ENCODE data around the gene ZXDC. TPM values are rescaled to one million over a fixed set of nuclear protein-coding genes. Genes with fewer than 3 reads are reported as not detected.

The ZXDC gene
- total RNA-seq, 1 donor from 2014 or later: 28.1 TPM

DNA sequence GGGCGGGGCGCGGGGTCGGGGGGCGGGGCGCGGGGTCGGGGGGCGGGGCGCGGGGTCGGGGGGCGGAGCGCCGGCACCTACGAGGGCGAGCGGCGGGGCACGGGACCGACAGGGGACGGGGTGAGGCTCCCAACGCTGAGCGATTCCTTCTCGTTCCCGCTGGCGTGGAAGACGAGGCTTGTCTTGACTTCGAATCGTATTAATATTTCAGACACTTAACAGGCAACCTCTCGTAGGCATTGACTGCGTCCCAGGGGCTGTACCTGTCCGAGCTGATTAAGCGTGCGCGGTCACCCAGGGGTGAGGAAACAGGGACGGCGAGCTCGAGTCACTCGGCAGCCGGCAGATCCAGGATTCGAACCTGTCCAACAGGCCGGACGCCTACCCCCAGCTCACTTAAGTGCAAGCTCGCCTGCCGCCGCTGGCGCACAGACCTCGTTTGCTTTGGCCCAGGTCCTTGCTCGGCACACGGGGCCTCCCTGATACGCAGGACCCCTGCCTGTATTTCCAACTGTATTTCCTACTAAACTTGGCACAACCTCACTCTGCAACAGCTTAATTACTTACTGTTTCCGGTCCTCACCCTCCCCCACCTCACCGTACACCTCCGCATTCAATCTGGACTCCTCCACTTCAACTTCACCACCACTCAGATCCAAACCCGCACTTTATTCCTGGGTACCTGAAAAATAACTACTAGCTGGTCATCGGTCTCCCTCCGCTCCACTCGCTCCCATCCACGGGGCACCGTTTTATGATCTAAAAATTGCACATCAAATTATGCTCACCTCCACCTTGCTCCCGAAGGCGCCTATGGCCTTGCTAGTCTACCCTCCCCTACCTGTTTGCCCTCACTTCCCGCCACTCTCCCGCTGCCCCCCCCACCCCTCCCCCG, 722 bp upstream of the ZXDC start:
- intact Hi-C loops (cut with micrococcal nuclease): loop anchor here (2.0 to 5.0 kb wide), 3 partner anchors 228 to 1576 kb away; partner anchors contain the start of genes CHCHD6, SEC61A1 and SLC41A3

DNA sequence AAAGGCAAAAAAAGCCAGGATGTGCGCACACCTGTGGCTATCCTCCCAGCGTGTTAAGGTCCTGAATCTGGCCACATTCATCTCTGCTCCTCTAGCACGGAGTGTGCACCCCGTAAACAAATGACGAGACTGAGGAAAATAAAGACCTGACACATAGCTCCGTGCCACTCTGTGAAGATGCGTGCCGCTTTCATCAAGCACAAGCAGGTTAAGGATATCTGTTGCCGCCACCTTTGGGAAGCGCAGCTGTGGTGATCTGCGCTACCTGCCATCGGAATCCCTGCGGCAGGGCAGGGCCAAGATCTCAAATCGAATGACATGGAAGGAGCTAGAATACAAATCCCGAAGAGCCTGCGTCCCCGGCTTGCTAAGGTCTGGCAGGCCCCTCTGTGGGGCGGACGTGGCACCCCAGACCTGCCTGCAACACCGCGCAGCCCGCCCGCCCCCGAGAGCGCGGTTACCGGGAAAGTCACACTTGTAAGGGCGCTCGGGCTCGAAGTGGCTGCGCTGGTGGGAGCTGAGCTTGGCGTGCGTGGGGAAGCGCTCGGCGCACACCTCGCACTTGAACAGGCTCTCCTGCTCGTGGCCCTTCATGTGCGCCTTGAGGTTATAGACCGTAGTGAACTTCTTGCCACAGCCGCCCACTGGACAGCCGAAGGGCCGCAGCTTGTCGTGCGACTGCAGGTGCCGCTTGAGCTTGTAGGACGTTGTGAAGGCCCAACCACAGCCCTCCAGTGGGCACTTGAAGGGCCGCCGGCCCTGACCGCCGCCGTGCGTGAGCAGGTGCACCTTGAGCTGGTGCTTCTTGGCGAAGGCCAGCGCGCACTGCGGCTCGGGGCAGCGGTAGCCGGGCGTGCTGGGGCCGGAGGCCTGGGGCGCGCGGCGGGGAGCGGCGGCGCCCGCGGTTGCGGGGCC, 936 bp downstream of the ZXDC start:
- intact Hi-C loops (cut with micrococcal nuclease): loop anchor here (1.0 to 5.0 kb wide), 5 partner anchors 118 to 1578 kb away; partner anchors contain the start of genes KLF15, SEC61A1 and SLC41A3

GRCh38 chr3:126473292-126474168, 2.2 kb downstream of the ZXDC start:
- intact Hi-C loops (cut with micrococcal nuclease): loop anchor here (2.0 kb wide), 1 partner anchor 117 kb away; the partner anchor contains the start of gene KLF15

DNA sequence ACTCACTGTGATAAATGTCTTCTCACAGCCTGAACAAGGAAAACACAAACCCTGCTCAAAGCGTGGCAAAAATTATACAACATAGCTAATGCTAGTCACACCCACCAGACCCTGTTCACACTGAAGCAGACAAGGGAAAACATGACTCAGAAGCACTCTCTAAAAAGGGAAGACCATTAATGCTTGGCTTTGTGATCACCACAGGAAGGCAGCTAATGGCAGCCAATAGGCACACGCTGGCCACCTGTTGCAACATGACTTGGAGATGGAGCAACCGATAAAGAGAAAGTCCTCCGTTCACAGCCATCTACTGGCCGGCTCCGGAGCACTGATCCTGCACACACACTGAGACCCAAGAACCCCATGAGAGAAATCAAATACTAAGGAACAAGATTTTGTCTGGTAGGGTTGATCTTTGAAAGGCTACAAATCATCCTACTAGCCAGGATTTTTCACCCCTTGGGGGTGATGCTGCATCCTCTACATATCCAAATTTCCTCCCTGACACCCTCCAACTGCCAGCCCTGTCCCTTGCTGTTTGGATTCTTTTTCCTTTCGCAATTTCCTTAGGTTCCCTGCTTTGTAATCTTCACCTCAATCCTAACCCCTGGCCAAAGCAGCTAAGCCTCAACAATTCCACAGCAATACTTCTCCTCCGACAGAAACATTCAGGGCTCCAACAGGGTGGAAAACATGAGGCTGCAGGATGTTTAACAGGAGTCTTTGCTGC, 3.2 kb downstream of the ZXDC start:
- intact Hi-C loops (cut with micrococcal nuclease): no loop called here

- intact Hi-C loops (cut with micrococcal nuclease): no loop called here
Measured at GRCh38 chr3:126469479-126469878, 6.2 kb downstream of the ZXDC start.

DNA sequence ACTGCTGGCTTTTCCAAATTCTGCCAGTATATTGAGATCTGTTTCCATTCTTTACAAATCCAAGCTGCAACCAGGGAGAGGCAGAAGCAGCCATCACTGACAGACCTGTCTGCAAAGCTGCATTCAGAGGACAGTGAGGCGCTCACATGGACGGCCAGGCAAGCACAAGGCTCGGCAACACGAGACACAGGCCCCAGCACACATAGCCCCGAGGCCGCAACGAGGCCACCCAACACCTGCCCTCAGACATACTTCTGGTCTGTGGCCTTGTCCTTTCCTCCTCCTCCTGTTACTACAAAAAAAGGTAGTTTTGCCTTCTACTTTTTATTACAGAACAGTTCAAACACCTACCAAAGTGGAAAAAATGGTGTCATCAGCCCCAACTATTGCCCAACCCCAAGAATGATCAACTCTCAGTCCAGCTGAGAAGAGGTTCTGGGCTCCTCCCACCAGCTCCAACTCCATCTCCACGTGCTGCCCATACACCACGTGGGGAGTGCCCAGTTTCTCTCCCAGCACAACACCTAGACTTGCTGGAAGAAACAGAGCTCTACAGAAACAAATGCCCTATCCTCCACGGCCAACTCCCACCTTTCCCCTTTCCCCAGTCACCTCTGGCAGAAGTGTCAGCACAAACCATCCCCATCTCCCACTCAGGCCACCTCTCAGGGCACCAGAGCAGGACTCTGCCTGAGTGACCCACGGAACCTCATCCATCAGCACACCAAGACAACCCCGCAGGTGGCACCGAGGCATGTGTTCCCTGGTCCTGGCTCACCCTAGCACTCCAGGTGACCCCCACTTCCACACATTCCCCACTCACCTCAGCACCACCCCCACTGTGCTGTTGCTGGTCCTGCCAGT, 7.4 kb downstream of the ZXDC start:
- intact Hi-C loops (cut with micrococcal nuclease): no loop called here

GRCh38 chr3:126467611-126467955, 8.1 kb downstream of the ZXDC start:
- intact Hi-C loops (cut with micrococcal nuclease): no loop called here

DNA sequence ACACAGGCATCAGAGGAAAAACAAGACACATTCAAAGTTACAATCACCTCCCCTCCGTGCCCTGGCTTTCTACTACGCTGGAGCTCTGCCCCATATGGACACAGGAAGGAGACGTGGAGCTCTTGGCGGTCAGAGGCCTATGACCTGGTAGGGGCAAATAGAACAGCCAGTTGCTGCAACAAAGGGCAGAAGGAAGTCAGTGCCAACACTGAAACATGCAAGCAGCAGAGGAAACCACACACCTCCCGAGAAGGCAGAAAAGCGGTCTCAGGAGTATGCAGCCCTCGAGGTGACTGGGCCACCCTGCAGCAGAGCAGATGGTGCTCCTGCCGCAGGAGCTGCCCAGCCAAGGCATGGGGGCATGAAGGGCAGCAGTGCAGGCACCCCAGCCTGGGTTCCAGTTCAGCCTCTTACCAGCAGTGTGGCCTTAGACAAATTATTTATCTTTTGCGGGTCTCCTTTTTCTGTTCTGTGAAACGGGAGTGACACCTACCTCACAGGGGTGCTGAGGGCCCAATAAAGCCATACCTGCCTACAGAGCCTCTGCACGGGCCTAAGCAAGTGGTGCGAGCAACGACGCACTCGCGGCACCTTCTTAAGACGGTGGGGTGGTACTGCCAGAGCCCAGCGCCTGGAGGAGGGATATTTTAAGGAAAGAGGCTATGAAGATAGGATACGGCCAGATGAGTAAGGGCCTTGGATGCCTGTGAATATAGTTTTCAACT, 8.6 kb downstream of the ZXDC start:
- intact Hi-C loops (cut with micrococcal nuclease): no loop called here

DNA sequence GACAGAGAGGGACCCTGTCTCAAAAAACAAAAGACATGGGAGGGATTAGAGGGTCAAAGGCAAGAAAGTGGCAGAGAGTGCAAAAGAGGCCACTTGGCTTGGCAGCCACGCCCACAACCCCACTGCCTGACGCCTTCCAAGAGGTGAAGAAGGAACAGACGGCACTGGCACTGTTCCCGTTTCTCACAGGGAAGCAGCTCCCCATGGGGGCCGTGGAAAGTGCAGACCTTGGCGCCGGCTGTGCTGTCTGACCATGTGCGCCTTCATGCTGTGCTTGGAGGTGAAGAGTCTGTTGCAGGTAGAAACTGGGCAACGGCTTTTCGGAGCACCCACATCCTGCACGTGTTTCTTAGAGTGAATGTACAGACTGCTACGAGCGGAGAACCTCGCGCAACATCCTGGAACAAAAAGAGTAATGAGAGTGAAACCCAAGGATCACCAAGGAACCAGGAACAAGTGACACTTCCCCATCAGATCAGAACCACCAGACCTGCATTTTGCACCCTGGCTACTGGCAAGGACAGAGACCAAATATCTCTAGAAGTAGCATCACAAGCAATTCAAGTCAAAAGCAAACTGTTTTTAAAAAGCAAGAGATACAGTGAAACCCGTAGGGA, 9.7 kb downstream of the ZXDC start:
- intact Hi-C loops (cut with micrococcal nuclease): no loop called here

- intact Hi-C loops (cut with micrococcal nuclease): no loop called here
Measured at GRCh38 chr3:126464997-126465396, 10.7 kb downstream of the ZXDC start.

DNA sequence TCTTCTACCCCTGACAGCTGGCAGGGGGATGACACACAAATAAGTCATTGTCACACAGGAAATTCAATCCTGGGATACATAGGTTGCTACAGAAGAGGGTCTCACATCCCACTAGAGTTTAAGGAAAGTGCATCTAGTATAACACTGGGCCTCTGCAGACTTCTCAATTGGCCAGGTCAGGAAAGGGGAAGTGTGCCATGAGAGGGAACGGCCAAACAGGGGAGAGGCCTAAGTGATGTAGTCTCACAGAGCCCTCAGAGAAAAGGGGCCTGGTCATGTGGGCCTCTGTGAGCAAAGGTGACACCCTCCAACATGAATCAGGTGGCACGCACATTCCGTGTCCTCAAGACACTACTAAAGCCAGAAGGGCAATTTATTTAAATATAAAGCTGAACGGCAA, 11.2 kb downstream of the ZXDC start:
- intact Hi-C loops (cut with micrococcal nuclease): no loop called here

DNA sequence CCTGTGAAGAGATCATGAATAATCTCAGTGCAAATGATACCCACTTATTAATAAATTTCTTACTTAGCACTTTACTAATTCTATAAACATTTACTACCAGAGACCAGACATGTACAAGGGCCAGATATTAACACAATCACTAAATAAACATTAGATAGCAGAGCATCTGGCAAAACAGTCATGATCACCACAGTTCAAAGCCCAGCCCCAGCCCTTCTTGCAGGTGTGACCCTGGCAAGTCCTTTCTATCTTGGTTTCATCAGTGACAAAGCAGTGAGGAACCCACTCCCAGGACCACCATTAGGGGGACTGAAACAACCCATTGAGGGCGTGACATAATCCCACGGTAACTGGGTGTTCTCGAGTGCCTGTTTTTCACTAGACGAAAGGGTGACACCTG, 11.6 kb downstream of the ZXDC start:
- intact Hi-C loops (cut with micrococcal nuclease): no loop called here

GRCh38 chr3:126463521-126463920, 12.2 kb downstream of the ZXDC start:
- intact Hi-C loops (cut with micrococcal nuclease): no loop called here

DNA sequence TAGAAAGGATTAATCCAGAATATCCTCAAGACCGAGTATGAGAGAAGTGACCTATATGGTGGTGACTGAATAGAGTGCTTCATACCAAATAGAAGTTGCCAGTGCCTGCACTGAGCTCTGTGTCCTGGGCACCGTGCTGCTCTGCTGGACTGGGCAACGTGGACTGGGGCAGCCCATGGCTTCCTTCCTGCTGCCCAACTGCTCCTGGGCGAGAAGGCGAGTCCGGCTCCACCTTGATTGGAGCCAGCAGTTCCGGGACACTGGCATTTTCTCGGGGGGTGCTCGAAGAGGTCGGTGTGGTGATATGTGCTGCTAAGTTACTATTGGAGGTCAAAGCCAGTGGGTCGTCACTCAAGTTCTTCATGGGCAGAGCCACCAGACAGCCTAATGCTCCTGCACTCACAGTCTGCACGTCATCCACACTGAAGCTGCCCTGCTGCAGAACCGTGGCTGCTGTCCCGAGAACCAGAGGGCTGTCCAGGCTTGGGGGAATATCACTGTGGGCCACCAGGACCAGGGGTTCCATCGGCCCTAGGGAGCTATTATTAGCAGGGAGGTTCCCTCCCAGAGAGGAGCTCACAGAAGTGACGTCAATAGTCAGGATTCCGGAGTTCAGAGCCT, 14.1 kb downstream of the ZXDC start:
- intact Hi-C loops (cut with micrococcal nuclease): no loop called here

DNA sequence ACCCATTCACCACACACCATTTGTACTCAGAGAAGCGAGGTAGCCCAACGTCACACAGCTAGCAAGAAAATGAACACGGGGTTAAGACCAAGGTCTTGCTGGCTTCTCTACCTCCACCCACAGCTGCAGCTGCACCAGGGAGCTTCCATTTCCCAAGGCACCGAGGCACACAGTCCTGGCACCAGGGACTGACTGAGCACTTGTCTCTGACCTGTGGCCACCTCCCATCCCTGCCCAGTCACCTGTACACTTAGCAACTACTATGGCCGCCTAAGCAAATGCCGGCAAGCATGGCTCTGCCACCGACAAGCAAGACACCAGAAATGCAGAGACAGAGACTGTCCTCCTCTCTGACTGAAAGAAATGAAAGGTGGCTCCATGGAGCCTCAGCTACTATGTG, 15.3 kb downstream of the ZXDC start:
- intact Hi-C loops (cut with micrococcal nuclease): no loop called here

DNA sequence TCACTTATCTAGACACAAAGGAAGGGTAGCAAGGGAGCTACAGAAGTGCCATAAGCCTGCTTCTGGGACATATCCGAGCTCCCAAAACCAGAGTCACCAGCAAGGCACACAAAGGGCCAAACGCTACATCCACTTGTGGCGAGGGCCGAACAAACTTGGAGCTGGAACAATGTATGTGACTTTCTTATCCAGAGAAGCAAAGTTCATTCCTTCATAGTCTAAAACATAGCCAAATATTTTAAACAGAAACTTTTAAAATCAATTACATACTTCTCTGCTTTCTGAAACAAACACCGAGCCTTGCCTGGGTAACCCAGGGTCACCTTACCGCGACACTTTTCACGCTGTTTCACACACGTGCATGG, 15.9 kb downstream of the ZXDC start:
- intact Hi-C loops (cut with micrococcal nuclease): no loop called here

DNA sequence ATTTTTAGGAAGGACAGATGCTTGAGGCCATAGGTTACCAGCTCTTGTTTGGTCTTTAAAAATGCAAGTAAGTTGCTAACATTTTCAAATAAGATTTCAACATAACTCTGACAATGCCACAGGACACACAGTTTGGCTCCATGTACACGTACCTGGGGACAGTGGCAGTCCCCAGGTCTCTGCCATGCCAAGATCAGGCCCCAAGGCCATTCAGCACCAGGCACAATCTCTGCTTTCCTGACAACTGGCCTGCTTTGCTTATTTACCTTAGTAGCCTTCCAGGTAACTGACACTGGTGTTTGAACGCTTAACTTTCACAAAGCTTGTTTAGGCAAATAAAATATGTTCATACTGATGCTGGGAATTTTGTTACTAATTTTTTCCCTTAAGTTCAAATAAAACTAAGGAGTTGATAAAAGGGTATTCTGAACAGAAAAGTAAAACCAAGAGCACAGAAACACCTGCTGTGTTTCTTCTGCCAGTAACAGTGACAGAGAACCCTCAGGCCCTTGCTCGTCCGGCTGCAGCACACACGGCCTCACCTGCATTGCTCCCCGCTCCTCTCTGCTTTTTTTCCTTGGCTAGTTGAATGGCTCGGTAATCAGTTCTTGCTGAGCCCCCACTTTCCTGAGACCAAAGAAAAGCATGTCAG, 16.5 kb downstream of the ZXDC start:
- intact Hi-C loops (cut with micrococcal nuclease): no loop called here

Measured in T-helper 2 cell treated with Interferon-gamma antibody and Interleukin-4, amounts not matched to agents 100 ng/mL and 5 ng/mL, for 36 hours (primary cell).